GM19395 (cell line): ENCODE measurements around the gene TMEM129.

Experiments used
- ATAC-seq: cut with Tn5 transposase; IDR thresholded peaks from one replicate; pipeline ENCODE4 v1.9.1; 2021; ENCODE audit warnings: mild to moderate bottlenecking, moderate library complexity; ENCODE audit not compliant: unreplicated experiment

Gene TMEM129

GRCh38 chr4:1758306-1759121 lies 37.4 kb upstream of the TMEM129 start:
- ATAC-seq, result no peak

GRCh38 chr4:1757836-1758235 lies 36.7 kb upstream of the TMEM129 start:
- no peak for ATAC-seq

- ATAC-seq, result no peak
Observed at GRCh38 chr4:1756893-1757779, 36.0 kb upstream of the TMEM129 start.

- no peak for ATAC-seq
Observed at GRCh38 chr4:1756079-1756478, 35.0 kb upstream of the TMEM129 start.

- no peak for ATAC-seq
Observed at GRCh38 chr4:1755297-1755696, 34.2 kb upstream of the TMEM129 start.

- no peak for ATAC-seq
Observed at GRCh38 chr4:1754336-1754735, 33.2 kb upstream of the TMEM129 start.

- no peak for ATAC-seq
Observed at GRCh38 chr4:1753697-1754311, 32.7 kb upstream of the TMEM129 start.

GRCh38 chr4:1753294-1753696 lies 32.2 kb upstream of the TMEM129 start:
- no peak for ATAC-seq

- ATAC-seq, result no peak
Observed at GRCh38 chr4:1752284-1753041, 31.3 kb upstream of the TMEM129 start.

GRCh38 chr4:1751919-1752283 lies 30.8 kb upstream of the TMEM129 start:
- no peak for ATAC-seq

- ATAC-seq, result no peak
Observed at GRCh38 chr4:1751155-1751918, 30.2 kb upstream of the TMEM129 start.

GRCh38 chr4:1750381-1751154 lies 29.4 kb upstream of the TMEM129 start:
- no peak for ATAC-seq

- ATAC-seq, result no peak
Observed at GRCh38 chr4:1749826-1750225, 28.7 kb upstream of the TMEM129 start.

GRCh38 chr4:1749370-1749769 lies 28.2 kb upstream of the TMEM129 start:
- ATAC-seq, result no peak

- ATAC-seq, result no peak
Observed at GRCh38 chr4:1748465-1748995, 27.4 kb upstream of the TMEM129 start.

GRCh38 chr4:1747603-1747967 lies 26.5 kb upstream of the TMEM129 start:
- ATAC-seq, result no peak

GRCh38 chr4:1746919-1747602 lies 25.9 kb upstream of the TMEM129 start:
- no peak for ATAC-seq

GRCh38 chr4:1746265-1746691 lies 25.2 kb upstream of the TMEM129 start:
- peak; percentile 61 for ATAC-seq

GRCh38 chr4:1745697-1746096 lies 24.6 kb upstream of the TMEM129 start:
- no peak for ATAC-seq
